Mesenteric fat pad (tissue), 1 donor: ENCODE measurements around the gene AGBL1. TPM values are rescaled to one million over a fixed set of nuclear protein-coding genes. Genes with fewer than 3 reads are reported as not detected.

ENCODE experiments used
- DNase-seq: peaks from one replicate; pipeline ENCODE4 v3.0.0-alpha.2; 2020; ENCODE audit warnings: low spot score
- total RNA-seq: library from RNA; stranded (reverse); fragmentation: NEBNext Ultra II Directional; extraction: Animal tissue kit (Norgen Biotek cat#: 25700); gene quantifications from one replicate; pipeline ENCODE4 v1.2.1, GENCODE V29; 2021
- donor health status: DM: yes; HTN: yes; CAD: no.

Gene AGBL1
- total RNA-seq, 1 donor from 2014 or later, result not detected

- DNase-seq, result no peak
Observed at GRCh38 chr15:86691091-86691663, 611.5 kb downstream of the AGBL1 start.

GRCh38 chr15:86700864-86701610, 621.4 kb downstream of the AGBL1 start:
- DNase-seq, result no peak

GRCh38 chr15:86701611-86701963, 621.9 kb downstream of the AGBL1 start:
- DNase-seq, result no peak

DNA sequence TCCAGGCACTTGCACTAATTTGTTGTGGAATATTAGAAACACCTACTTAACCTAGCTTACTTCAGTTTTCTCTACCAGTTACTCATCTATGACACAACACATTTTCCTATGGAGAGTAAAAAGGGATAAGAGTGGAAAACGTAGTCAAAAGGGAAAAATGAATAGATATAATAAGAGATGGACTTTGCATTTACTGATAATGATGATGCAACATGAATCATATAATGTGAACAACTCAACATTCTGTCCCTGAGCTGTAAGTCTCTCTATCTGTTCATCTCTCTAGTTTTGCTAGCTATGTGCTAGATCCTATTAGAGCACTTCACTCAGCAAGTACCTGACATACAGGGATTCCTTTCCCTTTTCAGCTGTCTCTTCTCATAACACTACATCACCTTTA, 627.1 kb downstream of the AGBL1 start:
- DNase-seq, result no peak

DNA sequence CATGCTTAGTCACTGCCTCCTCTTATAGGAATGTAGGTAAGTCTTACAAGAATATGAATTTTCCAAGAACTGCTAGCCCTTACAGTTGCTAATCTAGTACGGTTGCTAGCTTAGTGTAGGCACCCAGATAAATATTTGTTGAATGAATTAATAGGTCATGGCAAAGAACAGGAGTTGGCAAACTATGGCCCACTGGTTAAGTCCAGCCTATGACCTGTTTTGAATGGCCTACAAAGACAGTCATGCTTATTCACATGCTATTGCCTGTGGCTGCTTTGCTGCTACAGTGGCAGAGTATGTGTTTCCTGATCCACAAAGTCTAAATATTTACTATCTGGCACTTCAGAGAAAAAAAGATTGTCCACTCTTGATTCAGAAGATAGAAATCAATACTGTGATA, 631.8 kb downstream of the AGBL1 start:
- no peak for DNase-seq

DNA sequence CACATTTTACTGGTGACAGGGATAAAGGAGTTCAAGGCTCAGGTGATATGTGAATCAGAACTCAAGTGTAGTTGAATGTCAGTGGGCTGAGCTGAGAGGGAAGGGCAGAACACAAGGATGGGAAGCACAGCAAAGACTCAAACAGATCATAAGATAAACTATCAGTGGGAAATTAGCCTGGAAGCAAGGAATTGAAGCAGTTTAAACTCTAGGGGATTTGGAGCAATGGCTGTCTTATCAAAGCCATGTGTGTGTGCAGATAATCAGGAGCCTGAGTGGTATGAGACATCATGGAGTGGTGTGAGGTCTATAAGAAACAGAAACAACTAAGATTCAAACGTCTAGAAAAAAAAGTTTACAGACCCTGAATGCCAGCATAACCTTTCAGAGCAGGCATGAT, 634.6 kb downstream of the AGBL1 start:
- no peak for DNase-seq

- DNase-seq, result no peak
Observed at GRCh38 chr15:86725628-86726027, 646.0 kb downstream of the AGBL1 start.

DNA sequence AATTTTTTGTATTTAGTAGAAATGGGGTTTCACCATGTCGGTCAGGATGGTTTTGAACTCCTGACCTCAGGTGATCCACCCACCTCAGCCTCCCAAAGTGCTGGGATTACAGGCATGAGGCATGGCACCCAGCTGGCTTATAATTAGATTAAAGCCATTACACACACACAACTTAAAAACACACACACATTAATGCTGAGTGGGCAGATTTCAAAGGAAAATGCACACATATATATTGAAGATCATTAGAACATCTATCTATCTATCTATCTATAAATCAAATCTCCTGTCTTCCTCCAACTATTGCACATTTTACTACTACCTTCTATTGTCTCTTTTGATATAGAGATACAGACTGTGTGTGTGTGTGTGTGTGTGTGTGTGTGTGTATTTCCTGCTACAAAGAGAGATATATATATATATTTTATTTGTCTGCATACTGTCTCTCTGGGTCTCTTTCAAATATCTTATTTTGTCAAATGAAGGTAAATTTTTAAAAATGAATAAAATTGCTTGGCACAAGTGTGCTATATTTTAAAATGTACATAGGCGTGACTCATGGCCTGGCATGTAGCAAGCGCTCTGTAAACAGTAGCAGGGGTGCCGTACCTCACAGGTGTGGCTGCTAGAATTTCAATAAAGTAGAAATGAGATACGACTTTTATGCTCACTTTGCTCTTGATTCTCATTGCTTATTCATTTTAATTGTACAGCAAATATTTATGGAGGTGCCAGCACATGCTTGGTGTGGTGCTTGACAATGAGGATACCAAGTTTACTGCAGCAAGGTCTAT, 655.8 kb downstream of the AGBL1 start:
- no peak for DNase-seq

- DNase-seq, result no peak
Observed at GRCh38 chr15:86741917-86742316, 662.2 kb downstream of the AGBL1 start.

GRCh38 chr15:86743283-86743903, 663.7 kb downstream of the AGBL1 start:
- DNase-seq, result no peak

- no peak for DNase-seq
Observed at GRCh38 chr15:86744198-86744780, 664.6 kb downstream of the AGBL1 start.

- no peak for DNase-seq
Observed at GRCh38 chr15:86751116-86751515, 671.4 kb downstream of the AGBL1 start.

DNA sequence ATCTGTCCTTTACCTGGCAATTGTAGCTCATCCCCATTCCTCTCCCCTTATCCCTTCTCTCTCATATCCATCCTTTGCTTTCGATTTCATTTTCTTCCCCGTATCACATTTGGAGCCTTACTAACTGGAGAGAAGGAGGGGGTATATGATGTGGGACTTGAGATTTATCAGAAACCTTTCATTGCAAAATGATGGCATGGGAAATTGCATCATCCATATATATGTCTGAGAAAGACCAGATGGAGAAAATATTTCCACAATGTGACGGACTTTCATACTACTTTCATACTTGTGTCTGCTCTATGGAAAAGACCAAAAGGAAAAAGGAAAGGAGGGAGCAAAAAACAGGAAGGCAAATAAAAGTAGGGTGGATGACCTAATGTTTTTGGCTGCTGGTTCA, 675.2 kb downstream of the AGBL1 start:
- DNase-seq, result no peak

DNA sequence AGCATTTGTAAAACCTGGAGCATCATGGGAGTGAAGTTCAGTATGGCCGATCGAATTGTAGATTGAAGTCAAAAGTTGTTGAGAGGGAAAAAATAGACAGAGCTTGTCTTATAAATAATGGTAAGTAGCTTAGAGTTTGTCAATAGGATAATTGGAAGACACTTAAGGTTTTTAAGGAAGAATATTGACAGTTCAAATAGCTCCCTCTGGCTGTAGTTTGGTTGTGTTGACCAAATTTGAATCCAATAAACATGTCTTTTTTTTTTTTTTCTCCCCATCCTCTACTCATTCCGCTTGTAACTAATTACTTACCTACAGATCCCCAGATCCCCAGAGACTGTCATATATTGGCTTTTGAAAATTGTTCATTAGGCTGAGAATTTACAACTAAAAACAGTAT, 677.0 kb downstream of the AGBL1 start:
- no peak for DNase-seq

GRCh38 chr15:86759800-86760523, 680.3 kb downstream of the AGBL1 start:
- DNase-seq, result no peak

- DNase-seq, result no peak
Observed at GRCh38 chr15:86762874-86763273, 683.2 kb downstream of the AGBL1 start.

- DNase-seq, result no peak
Observed at GRCh38 chr15:86764021-86764420, 684.4 kb downstream of the AGBL1 start.

- DNase-seq, result no peak
Observed at GRCh38 chr15:86765281-86765680, 685.6 kb downstream of the AGBL1 start.

DNA sequence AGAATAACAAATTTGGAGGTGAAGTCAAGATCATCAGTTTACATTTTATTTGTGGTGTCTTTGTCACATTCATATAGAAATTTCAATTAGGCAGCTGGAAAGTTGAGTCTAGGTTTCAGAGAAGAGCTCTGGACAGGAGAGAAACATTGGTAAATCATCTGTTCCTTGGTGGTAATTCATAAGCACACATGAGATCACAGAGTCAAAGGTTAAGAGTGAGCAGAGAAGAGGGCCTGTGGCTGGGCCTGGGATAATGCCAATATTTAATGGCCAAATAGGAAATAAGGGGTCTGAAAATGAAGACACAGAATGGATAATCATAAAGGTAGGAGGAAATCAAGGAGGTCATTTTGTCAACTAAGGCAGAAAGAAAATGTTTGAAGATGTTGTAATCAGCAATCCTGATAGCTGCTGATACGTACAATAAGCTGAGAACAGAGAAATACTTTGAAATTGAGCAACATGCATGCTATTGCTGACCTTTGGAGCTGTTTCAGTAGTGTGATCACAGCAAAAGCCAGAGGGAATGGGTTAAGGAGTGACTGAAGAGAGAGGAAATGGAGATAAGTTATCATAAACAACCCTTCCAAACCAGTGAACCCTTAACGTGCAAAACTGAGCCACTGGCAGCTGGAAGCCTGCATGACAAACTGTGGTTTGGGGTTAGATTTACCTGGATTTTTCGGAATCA, 692.8 kb downstream of the AGBL1 start:
- DNase-seq, result no peak

- DNase-seq, result no peak
Observed at GRCh38 chr15:86773736-86774135, 694.1 kb downstream of the AGBL1 start.
